ENCODE data around the gene CFD. TPM values are rescaled to one million over a fixed set of nuclear protein-coding genes. Genes with fewer than 3 reads are reported as not detected.

The CFD gene
- total RNA-seq, 1 experiment from 2014 or later: 1.9 TPM

GRCh38 chr19:873084-873483 lies 13.6 kb downstream of the CFD start:
- TF ChIP-seq, protein P1, sequence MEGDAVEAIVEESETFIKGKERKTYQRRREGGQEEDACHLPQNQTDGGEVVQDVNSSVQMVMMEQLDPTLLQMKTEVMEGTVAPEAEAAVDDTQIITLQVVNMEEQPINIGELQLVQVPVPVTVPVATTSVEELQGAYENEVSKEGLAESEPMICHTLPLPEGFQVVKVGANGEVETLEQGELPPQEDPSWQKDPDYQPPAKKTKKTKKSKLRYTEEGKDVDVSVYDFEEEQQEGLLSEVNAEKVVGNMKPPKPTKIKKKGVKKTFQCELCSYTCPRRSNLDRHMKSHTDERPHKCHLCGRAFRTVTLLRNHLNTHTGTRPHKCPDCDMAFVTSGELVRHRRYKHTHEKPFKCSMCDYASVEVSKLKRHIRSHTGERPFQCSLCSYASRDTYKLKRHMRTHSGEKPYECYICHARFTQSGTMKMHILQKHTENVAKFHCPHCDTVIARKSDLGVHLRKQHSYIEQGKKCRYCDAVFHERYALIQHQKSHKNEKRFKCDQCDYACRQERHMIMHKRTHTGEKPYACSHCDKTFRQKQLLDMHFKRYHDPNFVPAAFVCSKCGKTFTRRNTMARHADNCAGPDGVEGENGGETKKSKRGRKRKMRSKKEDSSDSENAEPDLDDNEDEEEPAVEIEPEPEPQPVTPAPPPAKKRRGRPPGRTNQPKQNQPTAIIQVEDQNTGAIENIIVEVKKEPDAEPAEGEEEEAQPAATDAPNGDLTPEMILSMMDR (conservative IDR thresholded peaks at IDR 0.05): no peak
- WGBS (ENCODE audit: extremely low coverage, insufficient read length, low lambda C conversion rate): no CpG with 5 or more reads among the region's 13 CpGs
- no peak overlapping the region for H4K5ac ChIP-seq (ENCODE audit: insufficient read length, low read depth, low read length)
- peaks cover 0 to 8% of the 10 kb centered on the region in 2 experiments; a peak in 2 of 4 replicates for H3K4me1 Mint-ChIP-seq
- H2BK15ac ChIP-seq (ENCODE audit: low read depth, low read length): no peak overlapping the region
- peaks cover 25 to 54% (median 39%) of the 10 kb centered on the region in 3 experiments for H3K36me3 Mint-ChIP-seq (ENCODE audit: insufficient read depth in 1 of 3, low read depth in 3 of 3)
- no peaks in the 10 kb centered on the region for H3K27me3 ChIP-seq (ENCODE audit: insufficient read depth, low read length)
- H3K18ac ChIP-seq (ENCODE audit: insufficient read length, low read depth, low read length): no peak overlapping the region
- H3K4ac ChIP-seq (ENCODE audit: low read depth, low read length): no peak overlapping the region
- H3K9ac ChIP-seq (ENCODE audit: extremely low read depth, insufficient read length, low read length): no peak overlapping the region
- H3T11ph ChIP-seq (ENCODE audit: low read length): no peak overlapping the region
- no peaks in the 10 kb centered on the region; the same call in 1 of the 2 replicates for H3K27me3 Mint-ChIP-seq (ENCODE audit: low read depth)
- no peak overlapping the region for H3K14ac ChIP-seq (ENCODE audit: insufficient read depth, low read length)
- H3K4me2 ChIP-seq (ENCODE audit: insufficient read depth, insufficient read length, low read length): no peak overlapping the region
- H3K23ac ChIP-seq (ENCODE audit: insufficient read length, low read depth, low read length): no peak overlapping the region
- no peak overlapping the region for H2AK5ac ChIP-seq (ENCODE audit: insufficient read length, low read length)
- H2BK20ac ChIP-seq (ENCODE audit: low read depth, low read length, poor library complexity, severe bottlenecking): no peak overlapping the region
- H3K23me2 ChIP-seq (ENCODE audit: insufficient read length, low read depth, low read length, poor library complexity, severe bottlenecking): no peaks in the 10 kb centered on the region
- H4K91ac ChIP-seq (ENCODE audit: insufficient read length, low read depth, low read length): no peak overlapping the region
- no peak overlapping the region for H2BK120ac ChIP-seq (ENCODE audit: low read depth, low read length, poor library complexity, severe bottlenecking)
- no peak overlapping the region for H3K4me3 Mint-ChIP-seq
- no peaks in the 10 kb centered on the region for H3K4me1 ChIP-seq (ENCODE audit: insufficient read depth, low read length)
- no peak overlapping the region for H3K27ac Mint-ChIP-seq
- no peak overlapping the region for H3K56ac ChIP-seq (ENCODE audit: insufficient read length, low read depth, low read length)
- no peaks in the 10 kb centered on the region for H3K9me3 ChIP-seq (ENCODE audit: control insufficient read depth, low read depth, low read length)
- H2AFZ ChIP-seq (ENCODE audit: low read length): no peak overlapping the region
- H4K20me1 ChIP-seq (ENCODE audit: control insufficient read depth, insufficient read depth, insufficient read length): no peaks in the 10 kb centered on the region
- no peak overlapping the region for H2BK5ac ChIP-seq (ENCODE audit: insufficient read length, low read length)
- H3K79me2 ChIP-seq (ENCODE audit: insufficient read depth, low read length): no peaks in the 10 kb centered on the region
- peak; percentile 87 for DNase-seq
- H3K79me1 ChIP-seq (ENCODE audit: insufficient read depth, low read depth, low read length, poor library complexity, severe bottlenecking): no peaks in the 10 kb centered on the region
- no peak overlapping the region for H4K8ac ChIP-seq (replicated peaks; ENCODE audit: insufficient read length, low read depth, low read length)
- peaks cover 6 to 7% of the 10 kb centered on the region in 2 experiments for H3K9me3 Mint-ChIP-seq
- no peak overlapping the region for H2BK12ac ChIP-seq (ENCODE audit: insufficient read length, low read depth, low read length)
- H3K27ac ChIP-seq (ENCODE audit: insufficient read length, low read depth, low read length): no peak overlapping the region

Data from H9 (cell line).